ENCODE data around the gene RRAS. TPM values are rescaled to one million over a fixed set of nuclear protein-coding genes. Genes with fewer than 3 reads are reported as not detected.
"Not testable (repeated sequence)": the region's sequence is repeated elsewhere in the genome, so short reads cannot be mapped to it uniquely, and the experiment has no call there.

RRAS gene
- total RNA-seq, 1 donor from 2014 or later: 4.1 TPM

- Mint-ChIP-seq H3K4me1 (peaks cover 38% of the 10 kb centered on the region), H3K9me3 (no peaks in the 10 kb centered on the region), H3K36me3 (ENCODE audit: low read depth) (no peaks in the 10 kb centered on the region), H3K27me3 (no peaks in the 10 kb centered on the region), H3K27ac (no peak overlapping the region), H3K4me3 (peak overlapping the region; percentile 97)
- intact Hi-C loops (cut with micrococcal nuclease): no loop called here
- DNase-seq: peak; percentile 76
Observed at GRCh38 chr19:49637821-49638738, 1.9 kb downstream of the RRAS start.

GRCh38 chr19:49636233-49636932 is 3.6 kb downstream of the RRAS start:
- Mint-ChIP-seq H3K9me3 (no peaks in the 10 kb centered on the region), H3K4me1 (peaks cover 28% of the 10 kb centered on the region), H3K4me3 (no peak overlapping the region), H3K27me3 (no peaks in the 10 kb centered on the region), H3K36me3 (ENCODE audit: low read depth) (peaks cover 2% of the 10 kb centered on the region), H3K27ac (no peak overlapping the region)
- intact Hi-C loops (cut with micrococcal nuclease): no loop called here
- no peak for DNase-seq

DNA sequence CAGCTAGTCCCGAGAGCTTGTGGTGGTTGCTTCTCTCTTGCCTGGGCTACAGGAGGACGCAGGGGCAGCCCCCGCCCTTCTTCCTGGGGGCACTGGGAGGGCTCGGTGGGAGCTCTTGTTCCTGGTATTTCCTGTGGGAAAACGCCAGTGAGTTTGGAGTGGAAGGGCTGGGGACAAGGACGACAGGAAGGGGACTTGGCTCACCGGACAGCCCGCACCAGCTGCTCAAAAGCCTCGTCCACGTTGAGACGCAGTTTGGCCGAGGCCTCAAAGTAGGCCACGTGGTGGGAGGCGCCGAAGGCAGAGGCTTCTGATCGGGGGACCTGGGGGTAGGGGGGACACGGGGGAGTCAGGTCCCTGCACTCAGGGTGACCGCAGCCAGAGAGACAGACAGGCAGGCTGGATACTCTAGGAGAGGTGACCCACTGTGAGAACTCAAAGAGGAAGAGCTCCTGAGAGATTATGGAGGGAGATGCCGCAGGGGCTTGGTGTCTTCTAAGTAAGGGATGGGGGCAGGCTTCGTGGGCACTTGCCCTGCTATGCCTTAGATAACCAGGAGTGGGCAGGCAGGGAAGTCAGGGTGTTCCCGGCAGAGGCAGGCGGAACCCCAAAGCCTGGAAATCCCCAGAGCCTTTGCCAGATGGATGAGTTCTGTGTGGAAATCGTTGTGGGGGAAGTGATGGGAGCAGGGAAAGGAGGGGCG is 4.3 kb downstream of the RRAS start:
- no peaks in the 10 kb centered on the region for H3K27me3 Mint-ChIP-seq
- H3K4me1 Mint-ChIP-seq: peaks cover 24% of the 10 kb centered on the region
- no peak for DNase-seq
- no peak overlapping the region for H3K27ac Mint-ChIP-seq
- H3K36me3 Mint-ChIP-seq (ENCODE audit: low read depth): peaks cover 2% of the 10 kb centered on the region
- intact Hi-C loops (cut with micrococcal nuclease): no loop called here
- no peaks in the 10 kb centered on the region for H3K9me3 Mint-ChIP-seq
- no peak overlapping the region for H3K4me3 Mint-ChIP-seq

- H3K4me3 Mint-ChIP-seq; intact Hi-C loops (cut with micrococcal nuclease); H3K9me3 Mint-ChIP-seq; DNase-seq; H3K27ac Mint-ChIP-seq; H3K27me3 Mint-ChIP-seq; H3K36me3 Mint-ChIP-seq (ENCODE audit: low read depth); H3K4me1 Mint-ChIP-seq: not testable (repeated sequence)
Observed at GRCh38 chr19:49633273-49633672, 6.7 kb downstream of the RRAS start.

GRCh38 chr19:49632576-49632975 is 7.4 kb downstream of the RRAS start:
- intact Hi-C loops (cut with micrococcal nuclease): no loop called here
- no peaks in the 10 kb centered on the region for H3K27me3 Mint-ChIP-seq
- no peak overlapping the region for H3K4me3 Mint-ChIP-seq
- H3K27ac Mint-ChIP-seq: no peak overlapping the region
- peaks cover 1% of the 10 kb centered on the region for H3K4me1 Mint-ChIP-seq
- DNase-seq: no peak
- no peaks in the 10 kb centered on the region for H3K9me3 Mint-ChIP-seq
- H3K36me3 Mint-ChIP-seq (ENCODE audit: low read depth): peaks cover 12% of the 10 kb centered on the region

GRCh38 chr19:49631610-49632192 is 8.2 kb downstream of the RRAS start:
- Mint-ChIP-seq H3K9me3 (no peaks in the 10 kb centered on the region), H3K36me3 (ENCODE audit: low read depth) (peaks cover 13% of the 10 kb centered on the region), H3K27me3 (no peaks in the 10 kb centered on the region), H3K4me3 (no peak overlapping the region), H3K4me1 (no peaks in the 10 kb centered on the region), H3K27ac (no peak overlapping the region)
- DNase-seq: no peak
- intact Hi-C loops (cut with micrococcal nuclease): no loop called here

GRCh38 chr19:49631014-49631588 is 8.8 kb downstream of the RRAS start:
- no peak overlapping the region for H3K27ac Mint-ChIP-seq
- intact Hi-C loops (cut with micrococcal nuclease): no loop called here
- DNase-seq: no peak
- H3K4me1 Mint-ChIP-seq: no peaks in the 10 kb centered on the region
- H3K9me3 Mint-ChIP-seq: no peaks in the 10 kb centered on the region
- H3K4me3 Mint-ChIP-seq: no peak overlapping the region
- no peaks in the 10 kb centered on the region for H3K27me3 Mint-ChIP-seq
- peaks cover 13% of the 10 kb centered on the region for H3K36me3 Mint-ChIP-seq (ENCODE audit: low read depth)

DNA sequence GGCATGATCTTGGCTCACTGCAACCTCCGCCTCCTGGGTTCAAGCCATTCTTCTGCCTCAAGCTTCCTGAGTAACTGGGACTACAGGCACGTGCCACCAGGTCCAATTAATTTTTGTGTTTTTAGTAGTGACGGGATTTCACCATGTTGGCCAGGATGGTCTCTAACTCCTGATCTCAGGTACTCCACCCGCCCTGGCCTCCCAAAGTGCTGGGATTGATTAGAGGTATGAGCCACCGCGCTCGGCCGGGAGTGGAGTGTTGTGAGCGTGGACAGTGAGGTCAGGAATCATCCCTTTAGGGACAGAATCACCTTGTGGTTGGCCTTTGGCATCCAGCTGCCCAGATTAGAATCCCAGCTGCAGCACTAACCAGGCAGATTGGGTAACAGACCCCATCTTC is 10.3 kb downstream of the RRAS start:
- DNase-seq: no peak
- Mint-ChIP-seq H3K4me3 (no peak overlapping the region), H3K9me3 (no peaks in the 10 kb centered on the region), H3K27ac (no peak overlapping the region), H3K27me3 (no peaks in the 10 kb centered on the region), H3K4me1 (no peaks in the 10 kb centered on the region), H3K36me3 (ENCODE audit: low read depth) (peaks cover 15% of the 10 kb centered on the region)
- intact Hi-C loops (cut with micrococcal nuclease): no loop called here

- Mint-ChIP-seq H3K27ac (no peak overlapping the region), H3K9me3 (no peaks in the 10 kb centered on the region), H3K4me3 (no peak overlapping the region), H3K4me1 (no peaks in the 10 kb centered on the region), H3K27me3 (no peaks in the 10 kb centered on the region), H3K36me3 (ENCODE audit: low read depth) (peaks cover 32% of the 10 kb centered on the region)
- intact Hi-C loops (cut with micrococcal nuclease): no loop called here
- DNase-seq: no peak
Observed at GRCh38 chr19:49626226-49626625, 13.7 kb downstream of the RRAS start.

GRCh38 chr19:49624967-49625910 is 14.7 kb downstream of the RRAS start:
- Mint-ChIP-seq H3K36me3 (ENCODE audit: low read depth) (peaks cover 32% of the 10 kb centered on the region), H3K27me3 (no peaks in the 10 kb centered on the region), H3K4me1 (no peaks in the 10 kb centered on the region)

DNA sequence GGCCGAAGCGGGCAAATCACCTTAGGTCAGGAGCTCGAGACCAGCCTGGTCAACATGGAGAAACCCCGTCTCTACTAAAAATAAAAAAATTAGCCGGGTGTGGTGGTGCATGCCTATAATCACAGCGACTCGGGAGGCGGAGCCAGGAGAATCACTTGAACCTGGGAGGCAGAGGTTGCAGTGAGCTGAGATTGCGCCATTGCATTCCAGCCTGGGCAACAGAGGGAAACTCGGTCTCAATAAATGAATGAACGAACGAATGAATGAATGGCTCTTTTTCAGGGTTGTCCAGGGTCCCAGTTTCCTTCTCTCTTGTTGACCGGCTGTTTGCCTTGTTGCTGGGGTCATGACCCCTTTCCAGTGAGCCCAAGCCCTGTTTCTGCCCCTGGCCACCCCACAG is 22.1 kb downstream of the RRAS start:
- not testable (repeated sequence) for H3K27ac Mint-ChIP-seq, DNase-seq

More at GRCh38 chr19:49624967-49625910, 14.7 kb downstream of the RRAS start:
- DNase-seq: no peak
- Mint-ChIP-seq H3K9me3 (no peaks in the 10 kb centered on the region), H3K27ac (no peak overlapping the region), H3K4me3 (no peak overlapping the region)
- intact Hi-C loops (cut with micrococcal nuclease): no loop called here

GRCh38 chr19:49616945-49617344 is 23.0 kb downstream of the RRAS start:
- Mint-ChIP-seq H3K27me3 (no peaks in the 10 kb centered on the region), H3K27ac (no peak overlapping the region), H3K4me3 (no peak overlapping the region), H3K36me3 (ENCODE audit: low read depth) (peaks cover 58% of the 10 kb centered on the region), H3K9me3 (no peaks in the 10 kb centered on the region), H3K4me1 (peaks cover 9% of the 10 kb centered on the region)
- intact Hi-C loops (cut with micrococcal nuclease): no loop called here
- no peak for DNase-seq

More for the DNA sequence above, 22.1 kb downstream of the RRAS start:
- intact Hi-C loops (cut with micrococcal nuclease); H3K27me3 Mint-ChIP-seq; H3K4me3 Mint-ChIP-seq; H3K4me1 Mint-ChIP-seq; H3K9me3 Mint-ChIP-seq: not testable (repeated sequence)
- peaks cover 59% of the 10 kb centered on the region for H3K36me3 Mint-ChIP-seq (ENCODE audit: low read depth)

Measured in activated CD4-positive, alpha-beta T cell treated with anti-CD3 and anti-CD28 coated beads, Interleukin-2, amount 10 ng/mL, durations not matched to agents 24 days and 14 days (primary cell).